NK-92 (cell line): ENCODE data around the gene METTL25B.

Experiments
- DNase-seq: peaks from one replicate; lab custom pipeline; 2025; ENCODE audit not compliant: unreplicated experiment; lab: John Stamatoyannopoulos, UW

METTL25B gene

DNA sequence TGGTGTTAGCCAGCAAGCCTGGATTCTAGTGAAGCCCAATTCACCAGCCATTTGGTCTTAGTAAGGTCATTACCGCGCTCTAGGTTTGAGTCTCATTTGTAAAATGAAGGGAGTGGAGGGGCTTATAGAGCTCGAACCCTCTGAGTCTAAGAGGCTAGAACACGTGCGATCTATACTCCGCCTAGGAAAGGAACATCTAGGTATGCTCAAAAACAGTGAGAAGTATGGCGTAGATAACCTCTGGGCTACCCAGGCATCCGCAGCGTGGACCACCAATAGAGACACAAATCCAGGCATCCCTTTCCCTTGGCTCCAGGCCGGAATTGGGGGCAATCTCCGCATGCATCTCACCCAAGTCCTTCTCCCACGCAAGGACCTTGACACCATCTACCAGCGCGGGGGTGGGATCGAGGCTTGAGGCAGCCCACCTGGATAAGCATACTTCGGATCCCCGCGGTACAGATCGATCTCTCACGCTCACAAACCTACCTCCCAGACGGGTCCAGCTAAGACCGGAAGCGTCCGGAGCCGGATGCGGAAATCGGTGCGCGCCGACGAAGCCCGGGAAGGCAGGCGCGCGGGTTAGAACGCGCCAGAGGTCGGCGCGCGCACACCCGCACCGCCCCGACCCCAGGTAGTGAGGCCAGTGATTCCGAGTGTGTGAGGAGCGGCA lies at the start of gene METTL25B:
Gene METTL25B, plus strand, starts transcription at position 544 of the 673 bp plus-strand sequence. CDS start 636 bp downstream, outside the sequence.
- no peak for DNase-seq

DNA sequence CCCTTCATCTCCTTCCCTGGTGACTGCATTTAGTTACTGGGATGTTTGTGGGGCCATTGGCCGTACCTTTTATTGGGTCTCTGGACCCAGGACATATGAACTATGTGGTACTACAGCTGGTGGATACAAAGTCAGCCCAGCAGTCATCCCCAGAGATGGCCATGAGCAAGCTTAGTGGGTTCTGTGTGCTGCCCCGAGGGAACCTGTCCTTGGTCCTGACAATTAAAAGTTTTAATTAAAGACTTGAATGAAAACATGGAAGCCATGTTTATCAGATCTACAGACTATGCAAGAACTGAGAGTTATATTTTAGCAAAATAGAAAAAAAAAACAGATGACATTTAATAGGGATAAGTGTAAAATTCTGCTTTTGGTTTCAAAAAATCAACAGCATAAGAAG lies 48.2 kb upstream of the METTL25B start:
- DNase-seq = no peak

DNA sequence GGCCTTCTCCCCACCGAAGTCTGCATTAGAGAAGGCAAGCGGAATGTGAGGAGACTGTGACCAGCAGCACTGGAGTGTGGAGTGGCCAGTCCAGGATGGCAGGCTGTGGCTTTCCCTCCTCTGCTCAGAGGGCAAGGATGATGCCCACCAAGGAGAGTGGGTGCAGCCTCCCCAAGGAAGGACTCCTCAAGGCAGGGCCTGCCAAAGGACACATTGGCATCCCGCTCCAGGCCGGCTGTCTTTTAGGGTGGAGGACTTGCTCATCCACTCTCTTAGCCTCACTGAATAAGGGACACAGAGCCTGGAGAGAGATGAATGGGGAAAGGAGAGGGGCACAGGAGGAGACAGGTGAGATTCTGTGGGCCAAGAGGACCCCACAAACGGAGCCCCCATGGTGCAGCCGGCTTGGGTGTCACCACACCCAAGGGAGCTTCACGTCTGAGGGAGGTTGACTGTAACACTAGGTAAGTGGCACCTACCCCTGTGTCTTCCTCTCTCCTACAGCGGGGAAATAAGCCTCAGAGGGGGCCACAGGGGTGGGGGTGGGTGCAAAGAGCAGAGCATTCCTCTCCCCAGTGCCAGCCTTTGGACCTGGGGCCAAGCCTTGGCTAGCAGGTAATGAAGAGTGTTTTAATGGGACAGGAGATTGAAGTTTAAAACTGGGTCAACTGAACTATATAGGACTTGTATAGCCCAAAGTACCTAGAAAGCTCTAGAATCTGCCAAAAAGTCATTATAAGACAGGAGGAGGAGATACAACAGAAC lies 46.9 kb upstream of the METTL25B start:
- no peak for DNase-seq

DNA sequence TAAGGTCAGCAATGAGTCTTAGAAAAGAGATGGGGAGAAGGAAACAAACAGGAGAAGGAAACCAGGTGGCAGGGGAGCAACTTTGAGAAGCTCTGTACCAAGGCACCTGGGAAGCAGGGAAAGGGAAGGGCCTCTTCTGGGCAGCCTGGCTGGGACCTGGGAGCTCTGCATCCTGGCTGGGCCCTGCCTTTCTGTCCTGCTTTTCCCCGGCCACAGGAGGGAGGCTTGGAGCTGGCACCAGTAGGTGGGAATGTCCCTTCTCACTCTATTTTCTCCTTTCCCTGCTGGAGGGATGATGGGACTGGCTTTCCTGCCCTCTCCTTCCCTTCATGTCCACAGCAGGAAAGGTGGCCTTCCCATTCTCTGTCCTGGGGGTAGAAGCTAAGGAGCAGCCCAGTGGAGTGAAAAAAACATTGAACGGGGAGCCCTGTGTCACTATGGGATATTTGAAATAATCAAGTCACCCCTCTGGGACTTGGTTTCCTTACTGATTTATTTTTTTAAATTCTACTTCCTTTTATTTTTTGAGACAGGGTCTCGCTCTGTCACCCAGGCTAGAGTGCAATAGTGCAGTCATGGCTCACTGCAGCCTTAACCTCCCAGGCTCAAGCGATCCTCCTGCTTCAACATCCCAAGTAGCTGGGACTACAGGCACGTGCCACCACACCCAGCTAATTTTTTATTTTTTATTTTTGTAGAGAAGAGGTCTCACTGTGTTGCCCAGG lies 45.9 kb upstream of the METTL25B start:
- no peak for DNase-seq

DNA sequence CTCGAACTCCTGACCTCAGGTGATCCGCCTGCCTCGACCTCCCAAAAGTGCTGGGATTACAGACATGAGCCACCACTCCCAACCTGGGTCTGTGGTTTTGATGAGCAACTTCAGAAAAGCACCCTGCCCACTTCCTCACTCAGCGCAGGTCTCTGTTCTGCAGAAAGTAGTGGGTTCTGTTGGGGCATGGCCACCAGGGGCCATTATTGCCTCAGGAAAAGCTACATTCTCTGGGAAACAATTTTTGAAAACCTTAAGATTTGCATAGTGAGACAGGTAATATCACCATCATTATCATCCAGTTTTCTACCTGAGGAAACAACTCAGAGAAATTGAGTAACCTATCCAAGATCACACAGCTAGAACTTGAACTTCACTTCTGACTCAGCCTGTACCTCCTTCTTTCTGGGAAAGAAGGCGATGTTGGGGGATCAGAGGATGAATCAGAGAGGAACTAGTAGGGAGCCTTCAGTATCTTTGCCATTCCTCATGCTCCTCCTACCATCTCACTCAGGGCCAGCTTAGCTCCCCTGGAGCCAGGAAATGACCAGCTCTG lies 44.0 kb upstream of the METTL25B start:
- DNase-seq = no peak

DNA sequence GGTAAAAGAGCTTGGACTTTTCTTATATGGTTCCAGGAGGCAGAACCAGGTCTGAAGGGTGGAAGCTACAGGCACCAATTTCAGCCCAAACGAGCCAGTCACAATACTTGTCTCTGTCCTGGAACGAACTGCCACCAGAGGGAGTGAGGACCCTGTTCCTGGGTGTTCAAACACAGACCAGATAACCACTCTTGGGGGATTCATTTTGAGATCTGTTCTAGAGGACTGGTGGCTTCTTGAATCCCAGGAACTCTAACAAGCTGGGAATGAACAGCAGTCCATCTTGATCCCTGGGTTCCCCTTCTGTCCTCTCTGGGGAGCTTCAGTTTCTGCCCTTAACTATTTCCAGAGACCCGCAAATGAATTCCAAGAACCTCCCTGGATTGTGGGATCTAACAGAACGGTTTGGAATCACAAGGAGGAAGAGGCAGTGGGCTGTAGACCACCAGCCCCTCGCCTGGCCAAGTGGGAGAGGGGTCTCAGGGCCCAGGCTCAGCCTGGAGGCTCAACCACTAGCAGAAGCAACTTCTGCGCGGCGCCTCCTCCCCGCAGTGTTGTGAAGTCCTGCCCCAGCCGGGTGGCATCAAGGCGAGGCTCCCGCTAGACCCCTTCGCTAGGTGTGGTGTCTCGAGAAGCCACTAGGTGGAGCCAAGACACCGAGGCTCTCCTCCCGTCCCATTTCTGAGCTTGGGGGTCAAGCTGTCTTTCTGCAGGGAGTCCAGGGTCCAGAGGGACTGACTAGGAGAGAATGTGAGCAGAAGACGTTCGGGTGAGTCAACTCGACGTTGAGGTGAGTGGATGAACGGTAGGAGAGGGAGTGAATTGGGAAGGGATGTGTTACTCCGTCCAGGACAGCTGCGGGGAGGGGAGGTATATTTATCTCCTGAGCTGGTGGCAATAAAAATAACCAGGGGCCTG lies 39.0 kb upstream of the METTL25B start:
- DNase-seq = no peak

DNA sequence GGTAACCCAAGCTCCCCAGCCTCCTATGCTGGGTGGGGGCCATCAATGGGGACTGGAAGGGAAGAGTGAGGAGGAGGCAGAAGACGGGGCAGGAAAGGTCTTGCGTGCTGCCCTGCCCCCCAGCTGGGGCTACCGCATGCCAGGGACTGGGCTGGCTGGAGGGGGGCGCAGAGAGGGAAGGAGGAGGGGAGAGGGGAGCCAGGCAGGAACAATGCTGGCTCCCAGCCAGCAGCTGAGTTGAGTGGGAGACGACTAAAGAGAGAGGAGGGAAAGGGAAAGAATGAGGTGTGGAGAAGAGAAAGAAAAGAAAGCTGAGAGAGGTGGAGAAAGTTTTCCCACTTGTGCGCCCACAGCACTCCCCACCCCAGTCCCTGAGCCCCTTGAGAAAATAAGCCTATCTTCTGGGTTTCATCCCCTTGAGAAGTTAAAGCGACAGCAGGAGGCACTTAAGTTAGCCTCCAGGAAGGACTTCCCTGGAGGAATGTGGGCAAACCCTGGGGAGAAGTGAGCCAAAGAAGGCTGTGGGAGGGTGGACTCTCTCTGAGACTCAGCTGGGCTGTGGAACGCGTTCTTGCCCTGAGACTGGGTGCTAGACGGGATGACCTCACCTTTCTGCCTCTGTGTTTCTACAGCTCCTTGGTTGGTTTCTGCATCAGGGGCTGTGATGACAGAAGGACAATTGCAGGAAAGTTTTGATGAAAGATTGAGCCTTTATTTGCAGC lies 38.2 kb upstream of the METTL25B start:
- DNase-seq = no peak

DNA sequence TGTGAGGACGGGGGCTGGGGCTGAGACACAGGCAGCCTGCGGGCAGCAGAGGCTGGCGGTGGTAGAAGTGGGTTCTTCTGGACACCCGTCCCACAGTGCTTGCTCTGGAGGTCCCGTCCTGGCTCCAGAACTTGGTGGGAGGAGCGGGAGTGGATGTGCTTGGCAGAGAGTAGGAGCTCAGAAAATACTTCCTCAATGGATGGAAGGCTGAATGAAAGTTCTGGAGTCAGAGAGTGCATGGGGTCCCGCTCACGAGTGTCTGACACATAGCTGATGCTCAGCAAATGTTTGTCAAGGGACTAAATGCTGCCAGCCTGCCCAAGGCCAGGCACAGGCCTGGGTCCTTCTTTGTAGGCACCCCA lies 37.6 kb upstream of the METTL25B start:
- no peak for DNase-seq

DNA sequence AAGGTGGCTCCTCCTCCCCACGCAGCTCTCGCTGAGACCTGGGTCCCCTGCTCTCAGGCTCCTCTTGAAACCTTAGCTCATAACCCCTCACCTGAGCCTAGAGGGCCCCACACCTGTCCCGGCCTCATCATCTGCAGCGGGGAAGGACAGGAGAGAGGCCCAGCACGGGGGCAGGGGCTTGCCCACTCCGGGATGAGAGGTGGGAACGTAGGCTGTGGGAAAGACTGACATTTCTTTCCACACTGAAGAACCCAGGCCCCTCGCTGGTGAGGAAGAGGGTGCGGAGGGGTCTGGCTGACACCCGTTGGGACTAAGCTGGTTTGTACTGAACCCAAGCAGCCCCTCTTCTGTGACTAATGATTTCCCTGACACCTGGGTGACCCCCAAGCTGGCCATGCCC lies 37.1 kb upstream of the METTL25B start:
- DNase-seq = no peak

DNA sequence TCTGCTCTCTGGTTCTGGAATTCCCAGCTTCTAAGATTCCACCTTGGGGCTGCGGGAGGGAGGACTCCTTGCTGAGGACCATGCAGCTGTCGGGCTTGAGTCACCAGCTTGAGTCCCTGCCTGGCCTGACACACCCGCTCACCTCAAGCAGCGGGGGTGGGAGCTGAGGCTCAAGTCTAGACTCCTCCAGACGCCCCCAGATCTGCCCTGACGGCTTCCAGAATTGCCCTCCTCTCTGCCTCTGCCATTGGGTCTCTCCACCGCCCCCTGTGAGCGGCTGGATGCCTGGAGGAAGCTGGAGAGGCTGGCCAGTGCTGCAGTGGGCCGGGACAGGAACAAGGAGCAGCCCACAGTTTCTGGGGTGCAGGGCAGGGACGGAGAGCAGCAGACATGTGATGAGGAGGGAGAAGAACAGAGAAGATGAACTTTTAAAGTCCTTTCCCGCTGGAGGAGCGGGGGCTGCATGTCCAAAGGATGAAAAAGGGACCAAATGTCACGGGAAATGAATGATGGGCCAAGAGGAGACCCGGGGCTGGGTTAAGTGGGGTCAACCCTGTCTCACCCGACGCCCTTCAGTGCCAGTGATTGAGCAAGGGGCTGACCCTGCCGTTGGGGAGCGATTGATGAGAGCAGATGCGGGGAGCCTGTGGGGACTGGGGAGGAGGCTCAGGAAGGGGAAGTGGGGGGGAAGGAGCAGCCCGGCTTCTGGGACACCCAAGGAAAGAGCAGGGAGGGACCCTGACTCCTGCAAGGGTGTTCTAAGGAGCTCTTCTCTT lies 36.4 kb upstream of the METTL25B start:
- no peak for DNase-seq

DNA sequence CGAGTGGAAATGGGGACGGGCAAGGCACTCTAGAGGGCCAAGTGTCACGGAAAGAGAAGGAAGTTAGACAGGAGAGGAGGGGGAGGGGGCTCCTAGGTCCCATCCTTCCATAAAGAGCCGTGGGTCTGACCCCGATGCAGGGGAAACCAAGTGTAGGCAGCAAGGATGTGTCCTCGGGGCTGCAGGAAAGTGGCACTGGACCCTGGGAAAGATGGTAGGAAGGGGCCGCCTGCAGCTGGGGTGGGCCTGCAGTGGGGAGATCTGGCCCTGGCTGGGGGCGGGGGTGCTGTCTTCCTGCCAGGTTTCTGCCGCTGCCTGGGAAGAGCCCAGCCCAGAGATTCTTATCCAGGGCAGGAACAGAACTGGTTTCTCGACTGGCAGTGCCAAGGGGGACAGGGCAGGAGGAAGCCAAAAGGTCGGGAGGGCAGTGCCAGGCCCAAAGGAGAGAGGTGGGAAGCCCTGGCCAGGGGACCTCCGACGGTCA lies 35.8 kb upstream of the METTL25B start:
- DNase-seq = no peak

DNA sequence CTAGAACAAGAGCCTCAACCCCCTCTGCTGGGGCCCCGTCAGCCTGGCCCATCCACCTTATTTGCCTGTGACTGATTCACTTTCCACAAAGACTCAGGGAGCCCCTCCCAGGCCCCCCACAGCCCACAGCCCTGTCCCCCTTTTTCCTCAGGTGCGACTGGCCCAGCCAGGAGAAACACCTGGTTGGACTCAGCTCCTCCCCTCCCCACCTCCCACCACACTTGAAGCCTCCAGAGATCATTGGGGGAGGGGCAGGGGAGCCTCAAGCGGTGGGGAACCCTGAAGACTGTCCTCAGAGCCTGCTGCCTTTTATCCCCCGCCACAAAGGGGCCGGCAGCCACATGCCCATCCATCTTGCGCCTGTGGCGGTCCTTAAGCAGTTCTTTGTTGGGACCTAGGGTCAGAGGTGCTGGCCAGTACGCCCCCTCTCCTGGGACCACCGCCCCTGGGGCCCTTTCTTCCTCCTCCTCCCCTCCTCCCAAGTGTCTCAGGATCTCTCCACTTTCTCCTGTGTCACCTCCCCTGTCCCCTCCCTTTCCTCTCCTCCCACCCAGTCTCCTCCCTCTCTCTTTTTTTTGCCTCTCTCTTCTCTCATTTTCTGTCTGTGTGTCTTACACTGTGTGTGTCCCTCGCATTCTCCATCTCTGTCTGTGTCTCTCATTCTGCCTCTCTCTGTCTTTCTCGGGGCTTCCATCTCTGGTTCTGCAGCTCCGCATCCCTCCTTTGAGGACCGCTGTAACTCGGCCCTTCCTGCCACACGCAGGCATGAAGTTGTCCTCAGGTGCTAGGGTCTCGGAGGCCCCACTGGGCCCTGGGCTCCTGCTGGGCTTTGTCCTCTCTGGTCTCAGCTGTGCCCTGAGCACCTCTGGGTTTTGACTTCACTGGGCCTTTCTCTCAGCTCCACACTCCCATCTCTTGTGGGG lies 35.1 kb upstream of the METTL25B start:
- no peak for DNase-seq

DNA sequence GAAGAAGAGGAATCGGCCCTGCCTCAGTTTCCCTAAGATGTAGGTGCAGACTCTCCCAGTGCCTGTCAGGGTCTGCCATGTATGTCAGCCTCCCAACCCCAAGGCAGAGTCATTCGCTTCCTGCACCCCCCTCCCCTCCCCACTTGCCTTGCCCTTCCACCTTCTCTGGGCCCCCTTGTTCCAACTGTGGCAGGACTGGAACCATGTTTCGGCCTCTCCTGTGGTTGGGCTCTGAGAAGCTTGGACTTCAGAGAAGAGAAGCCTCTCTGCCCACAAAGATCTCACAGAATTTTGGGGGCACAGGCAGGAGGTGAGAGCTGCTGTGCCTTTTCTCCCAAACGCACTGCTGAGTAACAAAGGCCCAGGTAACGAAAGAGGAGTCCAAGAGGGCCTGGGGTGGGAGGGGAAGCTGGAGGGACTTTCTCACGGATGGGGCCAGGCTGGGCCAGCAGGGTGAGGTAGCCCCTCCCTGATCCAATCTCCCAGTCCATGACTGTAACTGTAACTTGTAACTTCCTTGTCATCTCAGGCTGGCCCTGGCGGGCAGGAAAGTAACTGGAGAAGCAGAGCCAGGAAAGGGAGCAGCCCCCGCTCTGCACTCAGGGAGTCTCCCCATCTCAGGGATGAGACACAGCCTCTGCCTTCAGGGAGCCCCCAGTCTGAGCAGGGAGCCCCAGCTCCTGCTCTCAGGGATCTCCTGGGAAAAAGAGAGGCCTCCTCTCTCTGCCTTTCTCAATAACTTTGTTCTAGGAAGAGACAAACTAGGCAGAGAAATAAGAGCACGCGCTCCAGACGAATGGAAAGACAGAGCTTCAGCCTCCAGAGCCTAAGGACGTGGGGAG lies 34.2 kb upstream of the METTL25B start:
- DNase-seq = no peak

DNA sequence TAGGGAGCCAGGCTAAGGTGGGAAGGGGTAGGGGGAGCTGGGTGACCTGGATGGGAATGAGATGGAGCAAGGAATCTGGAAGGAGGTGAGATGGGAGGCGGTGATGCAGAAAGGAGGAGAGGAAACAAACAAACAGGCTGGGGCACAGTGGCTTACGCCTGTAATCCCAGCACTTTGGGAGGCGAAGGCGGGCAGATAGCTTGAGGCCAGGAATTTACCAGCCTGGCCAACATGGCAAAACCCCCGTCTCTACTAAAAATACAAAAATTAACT lies 33.6 kb upstream of the METTL25B start:
- DNase-seq = no peak

DNA sequence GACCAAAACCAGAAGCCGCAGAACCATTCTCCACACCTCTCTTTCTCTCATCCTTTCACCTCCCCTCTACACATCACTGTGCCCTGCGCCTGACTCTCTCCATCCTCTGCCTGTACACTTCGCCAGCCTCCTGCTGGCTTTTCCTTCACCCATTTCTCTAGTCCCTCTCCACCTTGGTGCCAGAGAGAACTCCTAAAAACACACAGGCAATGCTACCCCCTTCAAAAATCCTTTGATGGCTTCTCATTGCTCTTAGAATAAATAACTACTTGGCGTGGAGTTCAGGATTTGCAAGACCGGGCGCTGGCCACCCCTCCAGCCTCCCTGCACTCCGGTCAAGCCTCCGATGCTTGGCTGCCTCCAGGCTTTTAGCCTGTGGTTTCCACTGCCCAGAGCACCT lies 31.5 kb upstream of the METTL25B start:
- no peak for DNase-seq

DNA sequence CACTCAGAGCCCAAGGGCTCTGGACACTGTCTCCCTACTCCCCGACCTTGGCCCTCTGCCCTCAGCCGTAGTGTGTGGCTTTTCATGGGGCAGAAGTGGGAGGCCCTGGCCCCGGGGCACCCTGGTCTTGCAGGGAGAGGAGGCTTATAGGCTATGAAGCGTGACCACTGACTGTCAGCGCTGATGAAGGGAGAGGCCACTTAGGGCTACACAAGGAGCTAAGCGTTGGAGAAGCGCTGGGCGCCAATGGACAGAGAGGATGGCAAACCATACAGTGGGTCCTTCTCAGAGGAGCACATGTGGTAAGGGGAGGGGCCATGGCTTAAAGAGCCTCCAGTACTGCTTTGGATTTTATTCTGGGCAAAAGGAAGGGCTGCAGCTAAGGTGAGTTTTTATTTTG lies 30.8 kb upstream of the METTL25B start:
- DNase-seq = no peak

DNA sequence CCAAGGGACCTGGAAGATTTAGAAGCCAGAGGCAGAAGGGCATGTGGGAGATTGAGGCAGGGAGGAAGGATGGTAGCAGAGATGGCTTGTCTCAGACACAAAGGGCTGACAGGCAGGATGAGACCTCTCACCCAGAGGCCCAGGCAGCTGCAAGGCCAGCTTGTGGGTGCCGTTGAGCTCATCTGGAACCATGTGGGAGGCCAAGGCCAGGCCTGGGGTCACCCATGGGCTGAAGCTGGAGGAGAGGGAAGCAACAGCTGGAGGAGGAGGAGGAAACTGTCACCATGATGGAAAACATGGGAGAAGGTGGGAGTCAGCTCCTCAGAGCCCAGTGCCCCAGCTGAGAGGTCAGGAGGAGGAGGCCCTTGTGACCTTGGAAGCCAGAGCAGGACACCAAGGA lies 29.3 kb upstream of the METTL25B start:
- DNase-seq = no peak
